HG03469 (cell line): ENCODE measurements around the gene SFSWAP.

Source experiments
- ATAC-seq: cut with Tn5 transposase; IDR thresholded peaks from one replicate; pipeline ENCODE4 v1.9.1; 2021; ENCODE audit warnings: mild to moderate bottlenecking, moderate library complexity, moderate number of reproducible peaks; ENCODE audit not compliant: unreplicated experiment

SFSWAP gene

DNA sequence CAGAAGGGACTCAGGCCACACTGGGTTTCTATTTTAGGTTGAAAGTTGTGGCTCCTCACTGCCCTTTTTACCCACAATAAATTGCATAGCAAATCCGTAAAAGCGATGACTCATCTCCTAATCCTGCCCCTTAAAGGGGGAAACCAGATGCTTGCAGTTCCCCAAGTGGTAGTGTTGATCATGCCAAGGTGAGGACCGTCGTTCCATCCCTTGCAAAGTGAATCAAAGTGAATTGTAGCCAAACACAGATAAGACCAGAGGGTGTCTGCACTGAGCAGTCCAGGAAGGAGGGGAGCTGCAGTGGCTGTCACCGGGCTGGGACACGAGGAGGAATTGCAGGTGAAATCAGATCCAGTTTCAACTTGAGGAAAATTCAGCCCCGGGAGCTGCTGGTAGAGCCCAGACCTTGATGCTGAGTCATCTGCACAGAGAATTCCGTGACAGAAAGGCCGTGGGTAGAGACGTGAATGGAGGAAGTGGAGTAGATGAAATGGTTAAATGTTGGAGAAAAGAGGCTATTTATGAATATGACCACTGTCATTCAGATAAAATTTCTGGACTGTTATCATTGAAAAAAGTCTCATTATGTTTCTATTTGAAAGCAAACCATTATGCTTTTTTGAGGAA, 73.1 kb downstream of the SFSWAP start:
- no peak for ATAC-seq

DNA sequence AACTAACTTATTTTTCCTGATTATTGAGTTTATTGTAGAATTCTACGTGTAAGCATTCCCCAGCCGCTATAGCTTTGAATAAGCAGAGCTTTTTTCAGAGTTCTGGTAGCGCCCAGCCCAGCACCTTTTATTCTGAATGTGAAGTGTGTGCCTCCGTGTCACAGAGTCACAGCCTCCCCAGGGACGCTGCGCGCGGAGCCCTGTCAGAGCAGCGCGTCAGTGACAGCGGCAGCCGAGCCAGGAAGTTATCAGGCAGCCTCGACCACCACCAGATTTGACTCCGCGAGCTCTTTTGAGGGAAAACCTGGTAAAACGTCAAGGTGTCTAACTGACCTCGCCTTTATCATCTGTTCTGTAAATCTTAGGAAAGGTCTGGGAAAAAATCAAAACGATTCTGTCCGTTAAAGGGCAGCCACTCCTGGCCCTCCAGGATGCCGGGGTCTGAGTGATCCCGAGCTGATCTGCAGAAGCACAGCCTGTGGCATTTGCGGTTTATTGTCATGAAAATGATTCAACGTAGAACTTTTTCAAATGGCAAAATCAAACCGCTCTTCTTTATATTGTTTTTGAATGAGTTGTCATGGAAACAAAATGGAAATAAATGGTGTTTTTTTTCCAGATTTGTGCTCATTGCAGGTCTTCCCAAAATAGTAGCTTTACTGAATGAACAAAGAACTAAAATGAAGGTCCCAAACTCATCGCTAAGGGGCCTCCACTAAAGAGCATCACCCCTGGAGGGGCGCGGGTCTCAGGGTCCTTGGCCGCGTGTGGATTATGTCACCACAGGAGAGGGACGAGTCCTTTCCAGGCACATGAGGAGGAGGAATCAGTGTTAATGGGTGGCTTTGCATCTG, 74.2 kb downstream of the SFSWAP start:
- ATAC-seq = no peak

DNA sequence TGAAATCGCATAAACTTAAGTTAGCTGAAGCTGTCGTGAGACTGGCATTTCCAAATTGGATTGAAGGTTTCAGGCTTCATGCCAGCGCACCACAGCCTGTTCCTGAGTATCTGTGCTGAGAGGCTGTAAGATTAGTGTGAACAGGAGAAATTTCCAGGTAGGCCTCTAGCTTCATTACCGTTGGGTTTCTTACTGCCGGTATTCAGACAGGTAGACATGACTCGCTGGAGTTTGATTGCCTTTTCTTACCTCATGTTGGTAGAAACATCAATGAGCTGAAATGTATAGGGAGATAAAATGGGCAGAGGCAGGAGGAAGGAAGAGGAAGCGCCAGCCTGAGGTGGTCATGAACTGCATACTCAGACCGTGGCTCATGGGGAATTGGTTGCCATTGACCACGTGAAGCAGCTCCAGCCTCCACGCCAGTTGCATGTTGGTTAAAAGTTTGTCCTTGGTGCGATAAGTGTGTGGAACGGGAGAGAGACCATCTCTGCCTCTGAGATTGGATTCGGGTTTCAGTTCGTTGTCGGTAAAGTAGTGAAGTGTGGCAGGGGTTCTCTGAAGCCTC, 75.0 kb downstream of the SFSWAP start:
- ATAC-seq = no peak

- no peak for ATAC-seq
These were observed 75.4 kb downstream of the SFSWAP start for GRCh38 chr12:131786331-131786730.

- ATAC-seq = no peak
These were observed 76.3 kb downstream of the SFSWAP start for GRCh38 chr12:131787143-131787660.

DNA sequence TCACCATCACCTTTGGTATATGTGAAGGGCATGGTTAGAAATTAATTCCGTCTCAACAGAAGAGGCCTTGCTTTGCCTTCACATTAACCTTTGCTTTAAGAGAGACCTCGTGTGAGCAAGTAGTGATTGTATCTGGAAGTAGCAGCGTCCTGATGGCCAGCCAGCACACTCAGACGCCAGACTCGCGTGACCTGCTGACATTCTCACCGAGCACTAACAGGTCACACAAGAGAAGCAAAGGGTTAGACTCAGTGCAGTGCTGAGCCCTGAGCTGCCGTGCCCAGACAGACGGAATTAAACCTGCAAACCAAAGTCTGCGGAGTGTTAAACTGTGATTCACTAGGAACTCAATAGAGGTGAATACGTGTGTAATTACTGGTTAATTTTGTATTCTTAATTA, 77.2 kb downstream of the SFSWAP start:
- ATAC-seq = no peak

- ATAC-seq = no peak
These were observed 78.7 kb downstream of the SFSWAP start for GRCh38 chr12:131789638-131790037.

GRCh38 chr12:131793243-131794022, 82.5 kb downstream of the SFSWAP start:
- ATAC-seq = no peak

- no peak for ATAC-seq
These were observed 83.2 kb downstream of the SFSWAP start for GRCh38 chr12:131794061-131794460.

- no peak for ATAC-seq
These were observed 83.7 kb downstream of the SFSWAP start for GRCh38 chr12:131794573-131794972.

DNA sequence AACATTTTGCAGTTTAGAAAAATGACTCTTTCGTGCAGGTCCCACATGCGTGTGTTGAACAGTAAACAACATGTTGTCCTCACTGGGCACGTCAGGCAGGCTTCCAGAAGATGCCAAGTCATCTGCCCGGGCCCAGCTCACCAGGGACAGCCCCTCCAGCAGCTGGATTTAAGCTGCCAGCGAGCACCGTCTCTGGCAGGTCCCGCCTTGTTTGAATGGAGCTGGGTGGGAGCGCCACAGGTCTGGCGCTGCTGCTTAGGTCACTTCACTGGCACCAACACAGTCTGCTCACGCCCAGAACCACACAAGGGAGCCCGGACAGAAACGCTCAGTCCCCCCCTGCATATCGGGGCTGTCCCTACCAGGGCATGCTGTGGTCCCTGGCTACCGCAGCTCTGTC, 84.2 kb downstream of the SFSWAP start:
- ATAC-seq = no peak

- no peak for ATAC-seq
These were observed 85.0 kb downstream of the SFSWAP start for GRCh38 chr12:131795690-131796410.

GRCh38 chr12:131796411-131796736, 85.5 kb downstream of the SFSWAP start:
- ATAC-seq = no peak

DNA sequence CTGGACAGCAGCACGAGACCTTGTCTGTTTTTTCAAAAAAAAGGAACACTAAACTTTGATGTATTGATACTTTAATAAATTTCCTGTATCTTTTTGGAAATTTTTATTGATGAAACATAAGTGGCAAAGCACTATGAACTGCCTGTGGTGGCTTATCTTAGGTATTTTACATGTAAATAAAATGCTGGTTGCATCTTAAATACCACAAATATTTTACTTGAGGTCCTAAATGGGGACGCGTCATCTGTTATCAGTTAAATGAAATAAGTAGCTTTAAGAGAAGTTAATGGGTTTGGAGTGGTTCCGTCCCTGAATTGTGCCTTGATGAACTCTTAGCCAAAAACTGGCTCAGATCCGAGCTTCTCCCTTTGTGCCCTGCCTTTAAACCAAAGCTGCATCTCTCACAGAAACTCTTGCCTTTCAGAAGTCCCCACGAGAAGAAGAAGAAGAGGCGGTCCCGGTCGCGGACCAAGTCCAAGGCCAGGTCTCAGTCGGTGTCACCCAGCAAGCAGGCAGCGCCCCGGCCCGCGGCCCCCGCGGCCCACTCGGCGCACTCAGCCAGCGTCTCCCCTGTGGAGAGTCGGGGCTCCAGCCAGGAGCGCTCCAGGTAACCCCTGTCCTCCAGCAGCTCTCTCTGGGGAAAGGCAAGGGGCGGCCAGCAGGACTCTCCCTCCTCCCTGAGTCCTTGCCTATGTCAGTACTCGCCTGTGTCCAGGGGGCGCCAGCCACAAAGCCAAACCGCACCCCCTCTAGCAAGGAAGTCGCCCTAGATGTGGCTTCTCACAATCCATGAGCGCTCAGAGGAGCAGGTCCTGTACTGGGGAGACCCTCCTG, 86.1 kb downstream of the SFSWAP start:
- ATAC-seq = no peak

DNA sequence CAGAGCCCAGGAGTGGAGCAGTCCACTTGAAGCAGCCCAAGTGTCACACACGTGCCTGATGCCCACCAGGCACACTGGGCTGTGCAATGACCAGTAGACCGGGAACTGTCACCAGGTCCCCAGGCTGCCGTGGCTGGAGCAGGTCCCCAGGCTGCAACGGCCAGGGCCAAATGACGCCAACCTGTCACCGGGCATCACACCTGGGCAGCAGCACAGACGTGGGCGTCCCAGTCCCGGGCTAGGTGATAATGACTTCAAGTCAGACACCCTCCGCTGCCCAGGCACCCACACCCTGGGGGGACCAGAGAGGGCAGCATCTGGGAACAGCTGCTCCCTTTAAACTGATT, 86.7 kb downstream of the SFSWAP start:
- ATAC-seq = no peak

GRCh38 chr12:131799195-131799594, 88.3 kb downstream of the SFSWAP start:
- no peak for ATAC-seq

DNA sequence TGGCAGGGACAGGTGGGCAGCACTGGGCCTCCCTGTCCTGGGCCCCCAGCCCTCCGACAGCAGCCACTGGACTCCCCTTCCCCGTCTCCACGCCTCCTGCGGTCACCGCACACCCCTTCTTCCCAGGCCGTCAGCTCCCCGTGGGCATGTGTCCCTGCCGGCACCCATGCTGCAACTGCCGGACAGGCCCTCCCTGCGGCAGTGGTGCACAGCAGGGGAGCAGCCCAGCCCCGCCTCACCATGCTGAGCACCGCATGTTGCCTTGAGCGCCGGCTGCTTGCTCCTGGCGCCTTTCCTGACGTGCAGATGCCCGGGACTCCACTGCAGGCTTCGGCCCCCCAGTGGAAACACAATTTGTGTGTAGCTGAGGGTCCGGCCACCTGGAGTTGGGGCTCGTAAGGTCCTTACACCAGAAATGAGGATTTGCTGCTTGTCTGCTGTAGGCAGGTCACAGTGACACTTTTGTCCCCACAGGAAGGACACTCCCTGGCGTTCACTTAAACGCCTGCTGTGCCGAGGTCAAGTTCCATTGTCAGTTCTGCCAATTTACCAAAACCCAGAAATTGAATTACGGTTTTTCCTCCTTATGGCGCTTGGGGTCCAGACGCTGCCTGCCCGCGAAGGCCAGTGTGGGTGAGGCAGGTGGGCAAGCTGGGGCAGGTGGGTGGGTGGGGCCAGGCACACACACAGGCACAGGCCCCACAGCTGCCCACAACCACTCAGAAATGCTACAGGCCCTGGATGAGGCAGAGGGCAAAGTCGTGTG, 89.1 kb downstream of the SFSWAP start:
- no peak for ATAC-seq

- no peak for ATAC-seq
These were observed 89.8 kb downstream of the SFSWAP start for GRCh38 chr12:131800594-131801135.
